ENCODE measurements around the gene IRX3. TPM values are rescaled to one million over a fixed set of nuclear protein-coding genes. Genes with fewer than 3 reads are reported as not detected.
"Not testable (repeated sequence)": the region's sequence is repeated elsewhere in the genome, so short reads cannot be mapped to it uniquely, and the experiment has no call there.

Gene IRX3
- total RNA-seq, 2 donors from 2014 or later = 5.0 to 6.2 TPM

DNA sequence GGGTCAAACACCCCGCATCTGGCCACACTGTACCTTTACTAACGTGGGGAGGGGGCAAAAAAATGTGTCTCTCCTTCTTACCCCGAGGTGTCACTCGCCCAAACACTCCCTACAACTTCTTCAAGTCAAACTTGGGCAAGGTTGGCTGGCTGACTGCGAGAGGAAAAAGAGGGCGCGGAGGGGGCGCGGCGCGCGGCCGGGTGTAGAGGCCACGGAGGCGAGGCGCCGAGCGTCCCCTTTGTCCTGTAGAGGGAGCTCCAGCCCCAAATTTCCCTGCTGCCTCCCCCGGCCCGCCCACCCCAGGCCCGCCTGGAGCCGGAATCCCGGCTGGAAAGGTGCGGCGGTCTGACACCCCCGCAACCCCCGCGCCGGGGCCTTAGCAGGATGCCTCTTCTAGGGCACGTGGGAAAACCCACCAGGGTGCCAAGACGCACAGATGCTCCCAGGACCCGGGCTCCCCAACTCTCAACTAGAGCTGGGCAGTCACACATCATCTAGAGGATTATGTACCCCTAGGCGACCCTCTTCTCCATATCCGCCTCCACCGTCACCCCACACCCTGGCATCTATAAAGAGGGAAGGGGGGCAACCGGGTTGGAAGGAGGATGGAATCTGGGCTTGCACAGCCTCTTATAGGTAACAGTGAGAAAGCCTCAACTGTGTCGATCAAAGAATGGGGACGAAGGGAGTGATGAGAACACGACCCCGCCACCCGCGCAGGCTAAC is 4.2 kb downstream of the IRX3 start:
- ATAC-seq = peak; percentile 43 to 47
- intact Hi-C loops (cut with DNase I) = loop anchor here (5.0 to 10.0 kb wide), 4 partner anchors 222 to 652 kb away; partner anchors contain the start of gene IRX5 (in 2 of the 2)
- peak; percentile 80 for DNase-seq

DNA sequence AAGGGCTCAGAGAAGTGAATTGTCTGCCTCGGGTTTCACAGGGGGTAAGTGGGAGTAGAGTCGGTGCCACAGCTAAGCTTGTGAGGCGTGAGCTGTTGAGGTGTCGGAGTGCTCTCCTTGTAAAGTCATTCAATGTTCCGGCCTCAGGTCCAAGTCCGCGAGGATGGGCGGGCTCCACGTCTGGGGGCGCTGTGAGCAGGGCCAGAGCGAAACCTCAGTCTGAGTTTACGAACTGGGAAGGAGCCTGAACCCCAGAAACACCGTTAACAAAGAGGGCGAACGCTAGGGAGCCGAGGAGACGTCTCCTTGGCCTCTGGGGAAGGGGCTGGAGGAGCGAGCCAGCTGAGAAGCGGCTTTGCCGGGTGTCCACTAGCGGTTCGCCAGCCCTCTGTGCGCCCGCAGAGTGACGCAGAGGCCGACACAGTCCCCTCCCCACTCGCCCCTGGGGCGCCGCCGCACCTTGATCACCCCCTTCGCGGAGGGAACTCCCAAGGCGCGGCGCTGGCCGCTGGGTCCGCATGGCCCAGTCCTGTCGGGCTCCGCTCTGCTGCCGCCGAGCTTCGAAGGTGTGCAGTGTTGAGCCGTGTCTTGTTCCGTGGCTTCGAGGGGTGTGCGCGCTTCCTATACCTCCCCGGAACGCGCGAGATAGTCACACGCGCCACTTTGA is 4.9 kb downstream of the IRX3 start:
- intact Hi-C loops (cut with DNase I) = loop anchor here (5.0 to 10.0 kb wide), 4 partner anchors 223 to 653 kb away; partner anchors contain the start of gene IRX5 (in 2 of the 2)
- no peak for ATAC-seq

DNA sequence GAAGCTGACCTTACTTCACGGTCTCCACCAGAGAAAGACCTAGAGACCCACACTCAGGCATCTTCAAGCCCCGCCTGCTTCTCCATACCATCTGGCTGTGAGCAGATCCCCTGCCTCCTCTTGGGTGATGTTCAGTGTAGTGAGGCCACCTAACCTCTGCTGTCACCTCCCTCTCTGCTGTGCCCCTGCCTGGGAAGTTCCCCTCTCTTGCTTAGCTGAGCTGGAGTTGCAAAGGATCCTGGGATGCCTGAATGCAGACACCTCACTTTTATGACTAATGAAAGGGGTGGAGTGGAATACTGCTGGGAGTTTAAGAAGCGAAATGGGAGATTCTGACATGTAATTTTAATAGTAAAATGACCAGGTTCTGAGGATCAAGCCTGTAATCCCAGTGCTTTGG is 5.8 kb downstream of the IRX3 start:
- intact Hi-C loops (cut with DNase I) = loop anchor here (5.0 to 10.0 kb wide), 4 partner anchors 224 to 654 kb away; partner anchors contain the start of gene IRX5 (in 2 of the 2)
- ATAC-seq = no peak
- DNase-seq = no peak

More for the DNA sequence above, 4.9 kb downstream of the IRX3 start:
- no peak for DNase-seq

DNA sequence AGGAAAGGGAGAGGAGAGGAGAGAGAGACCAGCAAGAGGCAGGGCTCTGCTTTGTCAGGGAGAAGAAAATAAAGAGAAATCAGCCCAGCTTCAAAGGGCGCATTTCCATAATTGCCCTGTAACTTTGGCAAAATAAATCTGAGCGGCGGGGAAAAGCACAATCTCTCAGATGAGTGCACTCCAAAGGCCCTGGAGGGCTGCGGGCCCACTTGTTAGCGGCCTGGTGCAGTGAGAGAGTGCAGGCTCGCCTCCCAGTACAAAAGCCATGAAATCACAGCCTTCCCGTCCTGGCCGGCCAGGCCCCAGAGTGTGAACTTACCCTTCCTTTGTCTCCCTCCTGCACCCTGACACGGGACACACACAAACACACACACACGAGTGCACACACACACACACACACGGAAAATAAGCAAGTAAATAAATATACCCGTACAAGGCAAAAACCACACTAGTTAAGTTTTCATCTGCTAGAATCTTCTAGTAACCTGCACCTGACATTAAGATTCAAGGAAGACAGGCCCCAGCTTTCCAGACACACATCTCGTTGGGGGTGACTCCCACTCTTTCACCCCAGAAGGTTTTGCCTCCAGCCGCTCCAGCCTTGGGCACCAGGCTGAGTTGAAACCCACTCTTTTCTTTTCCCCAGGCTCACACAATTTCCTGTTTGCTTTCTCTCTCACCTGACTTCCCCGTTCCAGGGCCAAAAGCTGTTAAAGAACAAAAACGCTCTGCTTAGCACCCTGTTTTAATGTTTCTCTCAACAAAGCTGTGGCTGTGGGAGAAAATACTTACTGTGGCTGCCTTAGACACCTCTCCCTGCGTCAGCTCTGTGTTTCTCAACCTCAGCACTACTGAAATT is 8.5 kb downstream of the IRX3 start:
- ATAC-seq (no peak), DNase-seq (no peak)
- intact Hi-C loops (cut with DNase I) = no loop called here

DNA sequence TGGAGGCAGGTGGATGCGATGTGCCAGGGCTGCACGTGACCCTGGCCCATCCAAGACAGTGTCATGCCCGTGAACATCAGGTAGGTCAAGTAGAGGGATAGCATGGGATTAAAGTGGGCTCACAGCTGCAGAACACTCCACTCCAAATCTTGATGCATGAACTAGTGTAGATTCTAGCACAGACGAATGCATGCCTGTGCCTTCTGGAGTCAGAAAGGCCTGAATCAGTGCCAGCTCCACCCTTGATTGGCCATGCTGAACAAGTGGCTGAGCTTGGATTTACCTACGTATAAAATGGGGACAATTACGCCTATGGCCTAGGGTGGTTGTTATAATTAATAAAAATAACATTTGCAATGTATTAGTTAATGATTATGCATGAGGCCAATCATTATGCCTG is 10.6 kb downstream of the IRX3 start:
- DNase-seq (no peak), ATAC-seq (no peak)
- intact Hi-C loops (cut with DNase I) = no loop called here

DNA sequence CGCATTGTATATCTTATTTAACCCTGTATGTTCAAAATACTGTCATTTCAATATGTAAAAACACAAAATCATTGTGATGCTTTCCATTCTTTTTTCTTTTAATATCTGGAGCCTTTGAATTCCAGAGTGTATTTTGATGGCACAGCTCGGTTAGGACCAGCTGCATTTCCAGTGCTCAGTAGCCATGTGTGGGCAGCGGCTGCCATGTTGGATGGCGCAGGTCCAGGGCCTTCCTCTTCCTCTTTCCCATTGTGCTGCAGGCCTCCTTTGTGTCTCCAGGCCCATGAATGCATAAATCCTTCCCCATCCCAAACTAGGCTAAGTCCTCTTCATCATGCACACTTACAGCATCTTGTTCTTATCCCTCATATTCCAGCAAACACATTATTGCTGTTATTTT is 13.0 kb downstream of the IRX3 start:
- DNase-seq (no peak), ATAC-seq (no peak)
- intact Hi-C loops (cut with DNase I) = no loop called here

DNA sequence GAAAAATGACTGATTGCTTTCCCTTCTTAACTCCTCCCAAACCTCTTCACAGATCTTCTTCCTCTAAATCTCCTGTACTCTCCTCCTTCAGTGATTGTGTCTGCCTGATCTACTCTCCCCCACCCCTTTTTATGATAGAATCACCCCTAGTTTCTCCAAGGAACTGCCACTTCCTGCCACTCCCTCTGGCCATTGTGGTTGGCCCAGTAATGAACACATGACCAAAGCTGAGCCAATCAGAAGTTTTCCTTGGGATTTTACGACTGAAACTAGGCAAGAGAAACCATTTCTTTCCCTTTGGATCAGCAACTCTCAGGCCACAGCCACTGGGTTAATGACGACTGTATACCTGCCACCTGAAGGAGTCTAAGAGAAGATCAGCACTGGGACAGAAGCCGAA is 15.9 kb downstream of the IRX3 start:
- intact Hi-C loops (cut with DNase I) = no loop called here
- ATAC-seq (no peak), DNase-seq (no peak)

DNA sequence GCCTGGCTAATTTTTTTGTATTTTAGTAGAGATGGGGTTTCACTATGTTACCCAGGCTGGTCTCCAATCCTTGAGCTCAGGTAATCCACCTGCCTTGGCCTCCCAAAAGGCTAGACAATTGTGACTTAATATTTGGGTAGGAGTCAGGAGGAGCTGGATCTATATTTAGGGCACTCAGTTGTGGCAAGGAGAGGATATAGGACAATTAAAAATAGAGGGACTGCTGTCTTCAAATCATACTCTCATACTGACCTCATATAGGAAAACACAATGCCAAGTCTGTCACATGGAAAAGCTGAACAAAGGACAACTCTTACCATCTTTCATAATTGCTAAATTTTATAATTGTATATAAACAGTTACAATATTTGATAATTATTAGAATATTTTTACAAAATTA is 17.1 kb downstream of the IRX3 start:
- ATAC-seq (no peak), DNase-seq (no peak)
- intact Hi-C loops (cut with DNase I) = loop anchor here in 1 of 2 donors (10.0 kb wide), 1 partner anchor 75 kb away; no protein-coding TSS in a partner anchor

DNA sequence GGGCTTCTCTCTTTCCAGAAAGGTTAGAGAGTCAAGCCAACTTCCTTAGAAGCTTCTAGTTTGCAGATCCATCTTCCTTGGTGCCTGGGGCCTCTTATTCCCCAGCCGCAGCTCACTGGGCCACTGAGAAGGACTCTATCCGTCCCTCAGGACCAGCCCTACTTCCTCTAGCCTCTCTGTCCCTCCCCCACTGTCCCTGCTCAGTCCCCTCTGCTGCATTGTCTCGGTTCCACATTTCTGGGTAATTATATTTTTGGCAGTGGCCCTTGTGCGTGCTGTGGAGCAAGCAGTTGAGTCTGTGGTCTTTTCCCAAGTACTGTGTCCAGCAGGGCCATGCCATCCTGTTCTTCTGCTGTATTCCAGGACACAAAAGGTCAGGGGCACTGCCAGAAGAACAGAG is 17.8 kb downstream of the IRX3 start:
- DNase-seq = no peak
- intact Hi-C loops (cut with DNase I) = loop anchor here in 1 of 2 donors (10.0 kb wide), 1 partner anchor 74 kb away; no protein-coding TSS in a partner anchor
- ATAC-seq = no peak

DNA sequence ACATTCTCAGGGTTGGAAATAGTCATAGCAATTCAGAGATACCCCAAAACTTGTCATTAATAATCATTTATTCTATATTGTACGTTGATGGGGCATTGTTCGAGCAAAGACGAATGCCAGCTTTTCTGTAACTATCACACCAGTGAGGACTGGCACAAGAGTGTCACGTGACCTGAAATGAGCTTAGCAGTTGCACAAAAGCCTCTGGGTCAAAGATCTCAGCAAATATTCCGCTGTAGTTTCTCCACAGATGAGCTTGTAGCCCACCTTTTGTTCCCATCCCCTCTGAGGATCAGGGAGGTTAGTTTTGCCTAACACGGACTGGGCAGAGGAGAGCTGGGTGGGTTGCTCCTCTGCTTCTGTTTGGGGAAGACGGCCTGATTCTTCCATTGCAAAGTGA is 18.2 kb downstream of the IRX3 start:
- ATAC-seq (no peak), DNase-seq (no peak)
- intact Hi-C loops (cut with DNase I) = loop anchor here in 1 of 2 donors (10.0 kb wide), 1 partner anchor 74 kb away; no protein-coding TSS in a partner anchor

DNA sequence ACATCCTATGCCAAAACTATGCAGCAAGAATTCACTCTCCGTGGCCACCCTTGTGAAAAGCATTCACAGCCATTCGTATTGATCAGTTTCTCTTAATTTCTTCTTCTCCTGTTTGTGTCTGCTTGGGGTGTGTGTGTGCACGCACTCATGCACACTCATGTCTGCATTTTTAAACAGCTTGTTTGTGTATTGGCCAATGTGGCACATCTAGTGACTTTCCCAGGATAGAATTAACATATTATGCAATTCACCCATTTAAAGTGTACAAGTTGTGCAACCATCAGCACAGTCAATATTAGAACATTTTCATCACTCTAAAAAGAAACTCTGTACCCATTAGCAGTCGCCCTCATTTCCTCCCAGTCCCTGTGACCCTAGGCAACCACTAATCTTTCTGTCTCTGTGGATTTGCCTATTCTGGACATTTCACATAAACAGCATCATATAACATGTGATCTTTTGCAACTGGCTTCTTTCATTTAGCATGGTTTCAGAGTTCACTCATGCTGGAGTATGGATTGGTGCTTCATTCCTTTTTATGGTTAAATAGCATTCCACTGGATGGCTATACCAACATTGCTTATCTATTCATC is 20.1 kb downstream of the IRX3 start:
- intact Hi-C loops (cut with DNase I) = loop anchor here in 1 of 2 donors (10.0 kb wide), 1 partner anchor 72 kb away; no protein-coding TSS in a partner anchor
- no peak for DNase-seq
- peak in 1 of 2 donors; percentile 60 for ATAC-seq

DNA sequence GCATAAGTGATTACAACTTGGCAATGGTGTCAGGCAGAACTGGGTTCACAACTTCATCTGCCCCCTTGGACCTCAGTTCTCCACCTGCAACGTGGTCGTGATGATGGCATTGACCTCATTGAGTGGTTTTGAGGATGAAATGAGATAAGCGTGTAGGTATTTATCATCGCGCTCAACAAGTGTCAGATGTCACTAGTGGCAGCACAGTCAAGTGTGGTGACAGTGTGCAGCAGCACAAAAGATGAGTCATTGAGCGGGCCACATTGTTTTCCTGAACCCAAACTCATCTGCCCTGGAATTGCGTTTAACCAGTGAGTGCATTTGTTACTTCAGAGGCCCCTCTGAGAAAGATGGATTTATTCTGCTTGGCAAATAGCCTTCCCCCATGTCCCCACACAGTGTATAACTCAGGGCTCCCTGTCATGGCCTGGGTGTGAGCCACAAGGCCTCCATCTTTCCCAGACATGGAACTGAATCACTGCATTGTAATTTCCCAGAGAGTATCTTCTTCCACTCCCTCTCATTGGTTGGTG is 20.9 kb downstream of the IRX3 start:
- intact Hi-C loops (cut with DNase I) = loop anchor here in 1 of 2 donors (10.0 kb wide), 1 partner anchor 71 kb away; no protein-coding TSS in a partner anchor
- DNase-seq (no peak), ATAC-seq (peak; percentile 82 to 96)

DNA sequence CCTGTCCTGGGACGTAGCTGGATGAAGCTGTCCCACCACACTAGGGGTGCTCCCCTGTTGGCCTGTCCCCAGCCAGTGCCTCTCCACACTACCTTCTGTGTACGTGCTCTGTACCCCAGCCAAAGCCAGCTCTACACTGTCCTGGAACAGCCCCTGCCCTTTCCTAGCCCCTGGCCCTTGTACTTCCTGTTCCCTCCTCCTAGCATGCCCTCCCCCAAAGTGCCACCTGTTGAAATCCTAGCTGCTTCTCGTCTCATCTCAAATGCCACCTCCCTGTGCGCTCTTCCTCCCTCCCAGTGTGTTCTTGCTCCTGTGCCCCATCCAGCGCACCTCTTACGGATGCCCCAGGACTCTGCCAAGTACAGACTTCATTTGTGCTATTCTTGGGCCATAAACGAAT is 33.5 kb downstream of the IRX3 start:
- intact Hi-C loops (cut with DNase I) = no loop called here
- no peak for ATAC-seq

DNA sequence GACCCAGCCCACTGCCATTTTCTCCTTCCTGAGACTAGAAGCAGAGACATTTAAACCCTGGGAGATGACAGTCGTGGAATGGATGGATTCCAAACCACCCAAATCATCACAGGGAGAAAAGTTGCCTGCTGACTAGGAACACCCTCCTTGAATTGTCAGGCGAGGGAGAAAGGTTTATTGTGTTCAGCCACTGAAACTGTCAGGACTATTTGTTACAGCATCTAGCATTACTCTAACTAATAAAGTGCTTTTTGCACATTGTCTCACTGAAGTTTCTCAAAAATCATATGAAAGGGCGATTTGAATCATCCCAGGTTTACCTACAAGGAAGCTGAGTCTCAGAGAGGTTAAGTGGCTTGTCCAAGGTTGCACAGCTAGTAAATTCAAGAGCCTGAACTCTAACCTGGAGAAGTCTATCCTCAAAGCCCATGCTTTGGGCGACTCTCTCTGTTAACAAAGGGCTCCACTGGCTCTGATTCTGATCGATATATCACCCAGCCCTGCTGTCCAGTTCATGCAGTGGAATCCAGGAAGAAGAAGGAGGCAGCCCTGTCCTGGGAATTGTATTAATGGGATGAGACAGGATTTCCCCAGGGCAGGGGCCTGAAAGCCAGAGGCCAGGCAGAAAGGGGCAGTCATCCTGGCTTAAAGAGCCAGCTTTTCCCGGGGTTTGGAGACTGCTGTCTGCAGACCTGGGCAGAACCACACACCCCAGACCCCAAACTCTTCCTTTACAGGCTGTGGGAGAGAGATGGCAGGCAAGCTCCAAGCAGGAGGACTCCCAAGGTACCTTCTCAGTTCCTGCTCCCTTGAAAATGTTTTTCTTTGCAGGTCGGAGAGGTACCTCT is 37.5 kb downstream of the IRX3 start:
- DNase-seq (no peak), ATAC-seq (no peak)
- intact Hi-C loops (cut with DNase I) = no loop called here

More for the DNA sequence above, 33.5 kb downstream of the IRX3 start:
- DNase-seq = no peak

DNA sequence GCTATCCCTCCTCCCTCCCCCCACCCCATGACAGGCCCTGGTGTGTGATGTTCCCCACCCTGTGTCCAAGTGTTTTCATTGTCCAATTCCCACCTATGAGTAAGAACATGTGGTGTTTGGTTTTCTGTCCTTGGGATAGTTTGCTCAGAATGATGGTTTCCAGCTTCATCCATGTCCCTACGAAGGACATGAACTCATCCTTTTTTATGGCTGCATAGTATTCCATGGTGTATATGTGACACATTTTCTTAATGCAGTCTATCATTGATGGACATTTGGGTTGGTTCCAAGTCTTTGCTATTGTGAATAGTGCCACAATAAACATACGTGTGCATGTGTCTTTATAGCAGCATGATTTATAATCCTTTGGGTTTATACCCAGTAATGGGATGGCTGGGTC is 38.9 kb downstream of the IRX3 start:
- DNase-seq; intact Hi-C loops (cut with DNase I); ATAC-seq: not testable (repeated sequence)

DNA sequence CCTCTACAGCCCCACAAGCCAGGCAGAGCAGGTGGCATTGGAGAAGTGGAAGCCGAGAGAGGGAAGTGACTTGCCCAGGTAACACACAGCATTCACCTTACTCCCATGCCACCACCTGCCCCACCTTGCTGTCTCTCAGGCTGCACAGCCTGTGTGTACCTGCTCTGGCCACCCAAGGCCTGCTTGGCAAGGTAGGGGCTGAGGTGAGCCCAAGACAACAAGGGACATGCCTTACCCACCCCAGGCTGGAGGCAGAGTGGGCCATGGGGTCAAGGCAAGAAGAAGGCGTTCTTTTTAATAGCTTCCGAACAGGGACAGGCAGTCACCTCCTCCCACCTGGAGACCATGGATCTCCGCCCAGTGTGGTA is 40.1 kb downstream of the IRX3 start:
- ATAC-seq (no peak), DNase-seq (no peak)
- intact Hi-C loops (cut with DNase I) = no loop called here

DNA sequence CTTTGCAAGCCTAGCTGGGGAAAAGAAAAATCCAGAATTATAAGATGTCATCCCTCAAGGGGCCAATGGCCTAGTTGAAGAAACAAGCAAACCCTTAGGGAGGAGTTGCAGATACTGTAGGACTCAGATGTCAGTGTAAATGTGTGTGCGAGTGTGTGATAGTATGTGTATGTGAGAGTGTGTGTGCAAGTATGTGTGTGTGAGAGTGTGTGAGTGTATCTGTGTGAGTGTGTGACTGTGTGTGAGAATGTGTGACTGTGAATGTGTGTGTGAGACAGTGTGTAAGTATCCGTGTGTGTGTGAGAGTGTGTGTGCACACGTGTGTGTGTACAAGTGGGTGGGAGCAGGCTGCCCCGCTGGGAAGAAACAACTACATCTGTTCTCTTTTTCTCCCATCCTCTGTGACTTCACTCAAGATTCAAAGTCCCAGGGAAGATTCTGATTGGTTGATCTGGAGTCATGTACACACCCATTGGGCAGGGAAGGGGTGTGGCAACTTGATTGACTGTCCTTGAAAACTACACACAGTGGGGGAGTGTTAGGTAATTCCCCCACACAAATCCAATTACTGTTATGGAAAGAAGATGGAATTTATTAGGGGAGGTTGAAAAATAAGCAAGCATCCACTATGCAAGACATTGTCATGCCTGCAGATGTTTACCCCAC is 40.7 kb downstream of the IRX3 start:
- DNase-seq = no peak
- intact Hi-C loops (cut with DNase I) = no loop called here
- ATAC-seq = no peak

Measured in left cardiac atrium (tissue), 4 donors.